Activated CD8-positive, alpha-beta T cell treated with anti-CD3 and anti-CD28 coated beads for 36 hours (primary cell): ENCODE measurements around the gene HRH1. TPM values are rescaled to one million over a fixed set of nuclear protein-coding genes. Genes with fewer than 3 reads are reported as not detected.

Experiments
- ATAC-seq: fragments of 200-7000 bp; cut with Tn5 transposase; one replicate; pipeline ENCODE4 v1.10.0; 2021; ENCODE audit warnings: mild to moderate bottlenecking, moderate library complexity
- CTCF ChIA-PET: fragments of 350-600 bp; sonication (Branson Sonifier 250); formaldehyde crosslinking; loops from one replicate; lab custom pipeline; 2021; ENCODE audit warnings: antibody characterized with exemption; lab: Charles Lee
- POLR2A ChIA-PET: fragments of 350-600 bp; sonication (Branson Sonifier 250); formaldehyde crosslinking; loops from one replicate; lab custom pipeline; 2021; ENCODE audit warnings: antibody characterized with exemption; lab: Charles Lee
- DNase-seq: peaks from one replicate; pipeline ENCODE4 v3.0.0-alpha.2; 2020
- H3K27ac Mint-ChIP-seq: one replicate; pipeline ENCODE4 v1.8.0; 2021; ENCODE audit warnings: mild to moderate bottlenecking, mixed read lengths
- H3K27me3 Mint-ChIP-seq: one replicate; pipeline ENCODE4 v1.8.0; 2021; ENCODE audit warnings: mixed read lengths
- H3K36me3 Mint-ChIP-seq: one replicate; pipeline ENCODE4 v1.8.0; 2021; ENCODE audit warnings: low read depth, mixed read lengths
- H3K4me1 Mint-ChIP-seq: one replicate; pipeline ENCODE4 v1.8.0; 2021; ENCODE audit warnings: low read depth, mixed read lengths
- H3K4me3 Mint-ChIP-seq: one replicate; pipeline ENCODE4 v1.8.0; 2021; ENCODE audit warnings: mild to moderate bottlenecking, moderate library complexity, mixed read lengths
- H3K9me3 Mint-ChIP-seq: one replicate; pipeline ENCODE4 v1.8.0; 2021; ENCODE audit warnings: mixed read lengths
- intact Hi-C: fragments of 100-400 bp; cut with micrococcal nuclease; formaldehyde crosslinking; loops from one replicate; pipeline ENCODE4 v1.10.0; 2022
- total RNA-seq, 2 experiments: library from RNA; stranded (reverse); gene quantifications; one replicate each; pipeline ENCODE4 v1.2.3, GENCODE V29; 2021
- TF ChIP-seq, protein P1 (sequence below): fragments of 200-600 bp; IDR thresholded peaks from one replicate; pipeline ENCODE4 v1.8.0; 2022; ENCODE audit warnings: antibody characterized with exemption, mild to moderate bottlenecking

HRH1 gene
- total RNA-seq, 2 experiments from 2014 or later: 0.34 to 0.59 TPM

DNA sequence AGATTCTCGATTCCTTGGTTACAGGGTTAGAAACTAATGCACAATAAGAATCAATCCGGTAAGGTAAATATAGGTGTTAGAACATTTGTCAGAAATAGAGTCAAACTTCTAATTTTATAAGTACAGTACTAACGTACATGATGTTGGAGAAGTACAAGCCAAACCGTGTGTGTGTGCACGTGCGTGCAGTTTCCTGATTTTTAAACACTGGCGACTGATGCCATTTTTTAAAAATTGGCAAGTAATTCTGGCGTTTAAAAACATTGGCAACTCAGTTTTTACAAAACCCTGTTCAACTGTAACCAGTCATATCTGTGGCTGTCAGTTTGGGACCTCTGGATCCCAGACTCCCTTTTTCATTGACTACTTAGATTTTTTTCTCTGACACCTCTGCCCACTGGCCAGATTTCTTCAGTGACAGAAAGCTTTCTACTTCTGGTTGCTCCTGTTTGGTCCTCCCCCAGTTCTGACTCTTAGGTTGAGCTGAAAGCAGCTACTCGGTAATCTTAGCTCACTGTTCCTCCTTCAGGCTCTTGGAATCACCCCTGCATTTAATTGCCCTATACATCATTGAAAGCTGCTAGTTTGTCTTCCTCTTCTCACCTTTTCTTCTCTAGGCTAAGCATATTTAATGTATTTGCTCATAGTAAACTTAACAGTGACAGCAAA lies 118.7 kb downstream of the HRH1 start:
- peaks cover 12% of the 10 kb centered on the region for H3K9me3 Mint-ChIP-seq
- H3K27ac Mint-ChIP-seq: peak overlapping the region; percentile 95
- peak overlapping the region; percentile 85 for H3K4me3 Mint-ChIP-seq
- ChIA-PET POLR2A (interaction anchor here (0.6 to 2.5 kb wide), 14 partner anchors 9 to 352 kb away, joined by 3 to 15 read pairs (median 4); no protein-coding TSS in a partner anchor), CTCF (interaction anchor here (0.6 to 3.1 kb wide), 6 partner anchors 11 to 37 kb away, joined by 3 to 13 read pairs (median 6); no protein-coding TSS in a partner anchor)
- TF ChIP-seq, protein P1, sequence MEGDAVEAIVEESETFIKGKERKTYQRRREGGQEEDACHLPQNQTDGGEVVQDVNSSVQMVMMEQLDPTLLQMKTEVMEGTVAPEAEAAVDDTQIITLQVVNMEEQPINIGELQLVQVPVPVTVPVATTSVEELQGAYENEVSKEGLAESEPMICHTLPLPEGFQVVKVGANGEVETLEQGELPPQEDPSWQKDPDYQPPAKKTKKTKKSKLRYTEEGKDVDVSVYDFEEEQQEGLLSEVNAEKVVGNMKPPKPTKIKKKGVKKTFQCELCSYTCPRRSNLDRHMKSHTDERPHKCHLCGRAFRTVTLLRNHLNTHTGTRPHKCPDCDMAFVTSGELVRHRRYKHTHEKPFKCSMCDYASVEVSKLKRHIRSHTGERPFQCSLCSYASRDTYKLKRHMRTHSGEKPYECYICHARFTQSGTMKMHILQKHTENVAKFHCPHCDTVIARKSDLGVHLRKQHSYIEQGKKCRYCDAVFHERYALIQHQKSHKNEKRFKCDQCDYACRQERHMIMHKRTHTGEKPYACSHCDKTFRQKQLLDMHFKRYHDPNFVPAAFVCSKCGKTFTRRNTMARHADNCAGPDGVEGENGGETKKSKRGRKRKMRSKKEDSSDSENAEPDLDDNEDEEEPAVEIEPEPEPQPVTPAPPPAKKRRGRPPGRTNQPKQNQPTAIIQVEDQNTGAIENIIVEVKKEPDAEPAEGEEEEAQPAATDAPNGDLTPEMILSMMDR: no peak
- intact Hi-C loops: no loop called here
- H3K27me3 Mint-ChIP-seq: no peaks in the 10 kb centered on the region
- H3K4me1 Mint-ChIP-seq: peaks cover 52% of the 10 kb centered on the region
- DNase-seq (peak; percentile 9), ATAC-seq (no peak)
- H3K36me3 Mint-ChIP-seq: peaks cover 39% of the 10 kb centered on the region

DNA sequence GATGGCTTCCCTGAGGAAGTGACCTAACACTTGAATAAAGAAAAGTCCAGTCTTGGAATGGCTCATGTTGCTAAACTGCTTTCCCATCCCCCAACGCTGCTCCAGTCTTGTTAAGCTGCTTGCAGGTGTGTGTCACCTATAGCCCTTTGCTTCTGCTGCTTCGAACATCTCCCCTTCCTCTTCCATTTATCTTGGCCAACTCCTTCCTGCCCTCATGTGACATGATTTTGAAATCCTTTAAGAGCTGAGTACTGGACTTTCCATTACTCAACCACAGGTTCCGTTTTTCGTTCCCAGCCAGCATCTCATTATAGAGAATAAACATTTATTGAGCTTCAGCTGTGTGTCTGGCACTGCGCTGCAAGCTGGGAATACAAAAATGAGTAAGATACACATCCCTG lies 119.6 kb downstream of the HRH1 start:
- peak overlapping the region; percentile 85 for H3K4me3 Mint-ChIP-seq
- H3K9me3 Mint-ChIP-seq: peaks cover 12% of the 10 kb centered on the region
- no peaks in the 10 kb centered on the region for H3K27me3 Mint-ChIP-seq
- ChIA-PET CTCF (interaction anchor here (0.6 to 3.1 kb wide), 7 partner anchors 10 to 38 kb away, joined by 3 to 13 read pairs (median 5); no protein-coding TSS in a partner anchor), POLR2A (interaction anchor here (0.6 to 2.5 kb wide), 5 partner anchors 14 to 81 kb away, joined by 3 to 15 read pairs (median 5); no protein-coding TSS in a partner anchor)
- peak overlapping the region; percentile 60 for H3K27ac Mint-ChIP-seq
- no peak for ATAC-seq
- peaks cover 46% of the 10 kb centered on the region for H3K36me3 Mint-ChIP-seq
- intact Hi-C loops: no loop called here
- peaks cover 60% of the 10 kb centered on the region for H3K4me1 Mint-ChIP-seq
- TF ChIP-seq, protein P1: no peak
- DNase-seq: no peak

DNA sequence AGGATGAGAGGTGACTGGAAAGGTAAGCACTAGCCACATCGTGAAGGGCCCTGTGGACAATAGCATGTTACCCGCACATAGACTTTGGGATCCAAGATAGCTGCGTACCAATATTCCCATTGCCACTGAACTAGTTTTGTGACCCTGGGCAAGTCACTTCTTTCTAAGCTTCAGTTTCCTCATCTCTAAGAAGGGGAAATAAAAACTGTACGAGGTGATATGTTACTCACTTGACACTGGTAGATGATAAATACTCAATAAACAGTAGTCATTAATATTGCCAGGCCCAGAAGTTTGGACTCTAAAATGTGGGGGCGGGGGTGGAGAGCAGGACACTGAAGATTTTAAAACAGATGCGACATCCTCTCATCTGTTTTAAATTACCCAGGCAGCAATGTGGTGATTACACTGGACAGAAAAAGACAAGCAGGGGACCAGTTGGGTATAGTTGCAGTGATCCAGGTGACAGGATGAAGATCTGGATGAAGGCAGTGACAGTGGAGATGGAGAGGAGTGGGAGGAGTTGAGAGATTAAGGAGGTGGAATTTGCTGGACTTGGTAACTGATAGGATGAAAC lies 120.4 kb downstream of the HRH1 start:
- TF ChIP-seq, protein P1: no peak
- peaks cover 12% of the 10 kb centered on the region for H3K9me3 Mint-ChIP-seq
- intact Hi-C loops: no loop called here
- H3K4me1 Mint-ChIP-seq: peaks cover 63% of the 10 kb centered on the region
- peaks cover 49% of the 10 kb centered on the region for H3K36me3 Mint-ChIP-seq
- ATAC-seq (no peak), DNase-seq (no peak)
- peak overlapping the region; percentile 60 for H3K27ac Mint-ChIP-seq
- H3K4me3 Mint-ChIP-seq: peak overlapping the region; percentile 3
- ChIA-PET CTCF (interaction anchor here (0.7 to 3.1 kb wide), 4 partner anchors 11 to 1081 kb away, joined by 3 to 13 read pairs (median 4); no protein-coding TSS in a partner anchor), POLR2A (interaction anchor here (2.0 kb wide), 1 partner anchor 14 kb away, joined by 8 read pairs; no protein-coding TSS in a partner anchor)
- H3K27me3 Mint-ChIP-seq: no peaks in the 10 kb centered on the region

DNA sequence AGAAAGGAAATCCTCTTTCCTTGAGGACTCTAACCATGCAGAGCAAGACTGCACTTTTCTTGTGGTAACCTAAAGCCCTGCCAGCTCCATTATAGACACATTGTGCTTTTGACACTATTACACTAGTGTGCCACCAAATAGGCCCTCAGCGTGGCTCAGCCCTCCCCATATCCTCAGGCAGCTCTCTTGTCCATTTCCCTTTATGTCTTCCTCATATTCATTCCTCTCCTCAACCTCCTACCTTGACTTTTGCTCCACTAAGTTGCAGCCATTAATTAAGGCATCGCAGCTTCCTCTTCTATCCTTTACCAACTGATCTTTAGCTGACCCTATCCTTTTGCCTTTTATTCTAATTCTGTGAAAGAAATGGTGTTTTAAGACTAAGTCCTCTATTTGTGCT lies 121.6 kb downstream of the HRH1 start:
- Mint-ChIP-seq H3K9me3 (peaks cover 12% of the 10 kb centered on the region), H3K27me3 (no peaks in the 10 kb centered on the region), H3K4me1 (peaks cover 66% of the 10 kb centered on the region), H3K27ac (no peak overlapping the region), H3K4me3 (no peak overlapping the region), H3K36me3 (peaks cover 51% of the 10 kb centered on the region)
- DNase-seq (no peak), ATAC-seq (no peak)
- POLR2A ChIA-PET: no interaction called here
- TF ChIP-seq, protein P1: no peak
- CTCF ChIA-PET: no interaction called here
- intact Hi-C loops: no loop called here

DNA sequence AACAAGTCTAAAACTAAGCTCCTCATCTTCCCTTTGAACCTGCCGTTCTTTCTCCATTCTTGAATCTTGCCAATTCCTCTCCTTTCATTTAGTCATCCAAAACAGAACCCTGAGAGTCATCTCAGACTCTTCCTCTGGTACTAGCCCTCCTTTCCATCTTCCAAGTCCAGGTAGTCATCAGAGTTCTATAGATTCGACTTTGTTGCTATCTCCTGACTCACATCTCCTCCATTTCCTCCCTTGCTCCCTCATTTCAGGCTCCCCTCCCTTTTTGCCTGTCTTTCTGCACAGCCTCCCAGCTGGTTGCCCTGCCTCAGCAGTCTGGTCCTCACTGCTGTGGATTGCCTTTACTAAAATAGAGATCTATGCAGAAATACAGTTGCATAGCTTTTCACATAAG lies 122.6 kb downstream of the HRH1 start:
- ATAC-seq (no peak), DNase-seq (no peak)
- H3K27me3 Mint-ChIP-seq: no peaks in the 10 kb centered on the region
- H3K4me3 Mint-ChIP-seq: no peak overlapping the region
- peaks cover 53% of the 10 kb centered on the region for H3K36me3 Mint-ChIP-seq
- ChIA-PET POLR2A (interaction anchor here (3.0 kb wide), 1 partner anchor 12 kb away, joined by 21 read pairs; no protein-coding TSS in a partner anchor), CTCF (no interaction called here)
- no peak overlapping the region for H3K27ac Mint-ChIP-seq
- H3K9me3 Mint-ChIP-seq: peaks cover 12% of the 10 kb centered on the region
- TF ChIP-seq, protein P1: no peak
- intact Hi-C loops: no loop called here
- H3K4me1 Mint-ChIP-seq: peaks cover 66% of the 10 kb centered on the region
